HG03565 (cell line): Measurements from ENCODE around the gene KLC3.
"Not testable (repeated sequence)": the region's sequence is repeated elsewhere in the genome, so short reads cannot be mapped to it uniquely, and the experiment has no call there.

Experiments used
- ATAC-seq: cut with Tn5 transposase; IDR thresholded peaks from one replicate; pipeline ENCODE4 v1.9.1; 2021; ENCODE audit warnings: mild to moderate bottlenecking, moderate library complexity; ENCODE audit not compliant: unreplicated experiment

KLC3 gene

DNA sequence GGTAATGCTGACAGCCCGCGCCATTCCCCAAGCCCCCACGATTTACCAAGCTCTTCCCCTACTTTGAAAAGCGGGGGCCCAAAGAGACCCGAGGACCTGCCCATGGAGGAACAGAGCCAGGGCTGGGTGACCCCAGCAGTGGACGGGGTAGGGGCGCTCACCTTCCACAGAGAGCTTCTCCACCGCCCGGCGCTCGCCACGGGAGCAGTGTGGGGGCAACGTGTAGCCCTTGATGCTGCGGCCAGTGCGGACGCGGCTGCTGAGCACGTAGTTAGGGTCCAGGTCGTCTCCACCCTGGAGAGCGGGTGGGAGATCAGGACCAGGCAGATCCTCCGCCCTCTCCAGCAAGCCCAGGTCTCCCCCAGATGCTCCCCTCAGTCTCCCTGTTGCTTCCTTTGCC is 25.2 kb upstream of the KLC3 start:
- no peak for ATAC-seq

DNA sequence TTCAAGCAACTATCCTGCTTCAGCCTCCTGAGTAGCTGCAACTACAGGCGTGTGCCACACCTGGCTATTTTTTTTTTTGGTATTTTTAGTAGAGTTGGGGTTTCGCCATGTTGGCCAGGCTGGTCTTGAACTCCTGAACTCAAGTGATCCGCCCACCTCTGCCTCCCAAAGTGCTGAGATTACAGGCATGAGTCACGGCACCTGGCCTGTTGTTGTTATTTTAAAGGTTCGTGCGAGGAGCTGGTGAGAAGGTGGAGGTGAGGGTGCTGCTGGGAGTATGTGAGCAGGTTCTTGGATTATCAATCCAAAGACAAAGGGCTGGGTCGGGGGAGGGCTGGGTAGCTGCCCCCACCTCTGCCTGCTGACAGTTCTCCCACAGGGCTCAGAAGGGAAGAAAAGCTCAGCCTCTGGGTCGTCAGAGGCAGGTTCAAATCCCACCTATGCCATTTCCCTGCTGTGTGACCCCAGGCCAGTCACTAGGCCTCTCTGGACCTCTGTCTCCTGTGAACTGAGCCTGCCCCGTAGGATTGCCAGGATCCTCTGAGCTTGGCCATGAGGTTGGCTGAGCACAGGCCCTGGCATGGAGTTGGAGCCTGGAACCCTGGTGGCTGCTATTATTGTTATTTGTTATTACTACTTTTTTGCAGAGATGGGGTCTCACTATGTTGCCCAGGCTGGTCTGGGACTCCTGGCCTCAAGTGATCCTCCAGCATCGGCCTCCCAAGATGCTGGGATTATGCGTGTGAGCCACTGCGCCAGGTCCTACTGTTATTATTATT is 19.4 kb upstream of the KLC3 start:
- no peak for ATAC-seq

DNA sequence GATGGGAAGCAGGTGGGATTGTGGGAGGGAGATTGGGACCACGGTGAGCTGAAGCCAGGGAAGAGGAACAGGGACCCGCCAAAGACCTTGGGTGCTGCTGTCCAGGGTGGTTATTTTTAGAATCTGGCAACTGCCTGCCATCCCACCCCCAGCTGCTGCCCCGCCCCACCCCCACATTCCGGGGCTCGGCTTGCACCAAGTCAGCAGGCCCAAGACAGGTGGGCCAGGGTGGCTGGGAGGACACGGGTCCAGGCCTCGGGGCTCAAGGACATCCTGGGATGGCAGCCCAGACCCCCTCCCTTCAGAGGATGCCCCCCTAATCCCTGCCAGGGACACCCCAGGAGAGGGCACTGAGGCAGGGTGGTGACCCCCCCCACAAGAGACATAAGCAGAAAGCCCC is 18.7 kb upstream of the KLC3 start:
- ATAC-seq: no peak

DNA sequence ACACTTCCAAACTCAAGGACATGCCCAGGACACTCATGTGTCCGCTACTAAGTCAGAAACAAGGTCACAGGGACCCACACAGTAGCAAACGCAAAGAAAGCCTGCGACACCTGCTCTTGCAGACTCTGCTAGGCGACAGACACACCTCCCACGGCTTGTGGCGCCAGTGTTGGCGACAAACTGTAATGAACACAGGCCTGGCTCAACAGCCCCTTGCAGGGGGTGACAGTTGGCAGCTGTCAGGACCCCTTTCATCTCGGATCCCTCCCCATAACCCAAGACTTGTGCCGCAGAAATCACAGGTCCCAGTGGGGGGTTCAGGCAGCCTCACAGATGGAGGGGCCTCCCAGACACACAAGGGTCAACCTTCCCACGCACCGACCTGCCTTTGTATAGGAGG is 18.2 kb upstream of the KLC3 start:
- no peak for ATAC-seq

- ATAC-seq: no peak
Measured at GRCh38 chr19:45322744-45323281, 17.7 kb upstream of the KLC3 start, which contains the start of gene CKM. Gene CKM (minus strand): TSS chr19:45322875. CDS start chr19:45319713, 3,162 bp downstream.

- ATAC-seq: no peak
Measured at GRCh38 chr19:45323671-45324081, 16.9 kb upstream of the KLC3 start.

GRCh38 chr19:45324349-45324907 is 16.1 kb upstream of the KLC3 start:
- ATAC-seq: no peak

DNA sequence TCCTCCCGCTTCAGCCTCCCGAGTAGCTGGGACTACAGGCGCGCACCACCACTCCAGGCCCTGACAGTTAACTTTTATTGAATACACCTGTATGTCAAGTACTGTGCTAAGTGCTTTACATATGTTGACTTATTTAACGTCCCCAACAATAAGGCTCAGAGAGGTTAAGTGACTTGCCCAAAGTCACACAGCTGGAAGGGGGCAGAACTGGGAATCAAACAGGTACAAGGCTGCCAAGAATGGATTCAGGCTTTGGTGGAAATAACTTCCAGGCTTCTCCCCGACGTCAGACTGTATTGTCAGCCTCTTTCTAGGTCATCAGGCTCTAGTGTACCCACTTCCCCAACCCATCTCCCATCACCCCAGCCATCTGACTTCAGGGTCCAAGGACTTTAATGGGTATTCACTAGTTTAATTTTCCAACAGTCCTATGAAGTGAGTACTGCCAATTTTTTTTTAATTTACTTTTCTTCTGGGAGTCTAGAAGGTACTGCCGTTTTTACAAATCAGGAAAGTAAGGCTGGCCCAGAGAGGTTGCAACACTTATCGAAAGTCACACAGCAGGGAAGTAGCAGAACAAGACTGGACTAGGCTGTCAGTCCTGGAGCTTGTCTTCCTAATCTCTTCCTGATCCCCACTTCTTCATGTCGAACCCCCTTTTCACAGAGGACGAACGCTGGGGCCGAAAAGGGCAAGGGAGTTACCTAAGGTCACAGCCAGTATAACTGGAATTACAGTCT is 13.0 kb upstream of the KLC3 start:
- no peak for ATAC-seq

- ATAC-seq: no peak
Measured at GRCh38 chr19:45331411-45331810, 9.1 kb upstream of the KLC3 start.

DNA sequence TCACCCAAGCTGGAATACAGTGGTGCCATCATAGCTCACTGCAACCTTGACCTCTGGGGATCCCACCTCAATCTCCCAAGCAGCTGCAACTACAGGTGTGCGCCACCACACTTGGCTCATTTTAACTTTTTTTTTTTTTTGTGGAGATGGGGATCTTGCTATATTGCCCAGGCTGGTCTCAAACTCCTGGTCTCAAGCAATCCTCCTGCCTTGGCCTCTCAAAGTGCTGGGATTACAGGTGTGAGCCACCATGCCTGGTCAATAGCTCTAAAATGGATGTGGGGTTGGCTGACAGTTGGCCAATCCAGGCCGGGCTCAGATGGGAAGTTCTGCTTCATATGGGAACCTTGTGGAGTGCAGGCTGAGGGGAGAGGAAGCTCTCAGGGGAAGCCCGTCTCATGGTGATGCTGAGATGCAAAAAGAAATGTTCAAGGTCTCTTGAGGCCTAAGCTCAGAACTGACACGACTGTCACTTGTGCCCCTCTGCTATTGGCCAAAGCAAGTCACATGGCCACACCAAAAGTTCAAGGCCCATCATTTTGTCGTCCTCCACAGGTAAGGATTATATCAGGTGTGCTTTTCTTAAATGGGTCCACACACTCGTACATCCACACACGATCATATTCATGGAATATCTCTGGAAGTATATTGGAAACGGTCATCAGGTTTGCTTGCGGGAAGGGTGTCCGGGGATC is 6.8 kb upstream of the KLC3 start:
- no peak for ATAC-seq

DNA sequence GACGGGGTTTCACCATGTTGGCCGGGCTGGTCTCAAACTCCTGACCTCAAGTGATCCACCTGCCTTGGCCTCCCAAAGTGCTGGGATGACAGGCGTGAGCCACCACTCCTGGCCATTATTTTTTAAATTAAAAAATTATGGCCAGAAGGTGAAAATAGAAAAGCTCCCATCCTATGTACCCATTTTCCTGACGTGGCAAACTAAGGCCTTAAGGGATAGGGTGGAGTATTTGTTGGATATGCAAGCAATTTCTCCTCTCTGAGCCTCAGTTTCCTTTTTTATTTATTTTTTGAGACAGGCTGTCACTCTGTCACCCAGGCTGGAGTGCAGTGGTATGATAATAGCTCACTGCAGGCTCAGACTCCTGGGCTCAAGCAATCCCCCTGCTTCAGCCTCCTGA is 5.7 kb upstream of the KLC3 start:
- ATAC-seq: not testable (repeated sequence)

- ATAC-seq: no peak
Measured at GRCh38 chr19:45336696-45337251, 3.8 kb upstream of the KLC3 start.

DNA sequence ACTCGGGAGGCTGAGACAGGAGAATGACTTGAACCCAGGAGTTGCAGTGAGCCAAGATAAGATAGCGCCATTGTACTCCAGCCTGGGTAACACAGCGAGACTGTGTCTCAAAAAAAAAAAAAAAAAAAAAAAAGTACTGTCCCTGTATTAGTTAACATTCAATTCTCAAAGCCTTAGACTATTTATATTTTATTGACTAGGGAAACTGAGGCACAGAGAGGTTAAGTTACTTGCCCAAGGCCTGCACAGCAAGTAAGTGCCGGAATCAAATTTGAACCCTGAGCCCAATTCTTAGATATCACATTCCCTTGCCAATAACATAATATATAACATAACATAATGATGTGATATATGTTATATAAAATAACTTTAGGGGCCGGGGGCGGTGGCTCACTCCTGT is 921 bp upstream of the KLC3 start:
- ATAC-seq: no peak

DNA sequence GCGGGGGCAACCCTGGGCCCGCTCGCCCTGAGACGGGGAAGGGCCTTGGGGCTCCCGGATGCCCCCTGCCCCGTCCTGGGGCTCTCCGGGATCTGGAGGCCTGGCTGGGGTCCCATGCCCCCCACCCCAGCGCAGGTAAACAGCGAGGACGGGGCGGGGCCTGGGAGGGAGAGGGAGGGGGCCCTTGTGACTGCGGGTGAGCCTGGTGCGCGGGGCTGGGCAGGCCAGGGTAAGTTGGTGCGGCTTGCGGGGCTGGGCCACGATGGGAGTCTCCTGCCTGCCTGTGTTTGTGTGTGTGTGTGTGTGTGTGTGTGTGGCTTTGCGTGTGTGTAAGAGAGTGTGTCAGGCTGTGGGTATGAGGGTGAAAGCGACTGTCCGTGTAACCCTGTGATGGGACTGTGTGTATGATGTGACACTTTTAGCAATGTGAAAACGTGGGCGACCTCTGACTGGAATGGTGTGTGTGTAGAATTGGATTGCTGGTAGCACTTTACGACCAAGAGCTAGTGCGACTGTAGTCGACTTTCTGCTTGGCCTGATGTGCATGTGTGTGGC is 426 bp downstream of the KLC3 start:
- no peak for ATAC-seq

DNA sequence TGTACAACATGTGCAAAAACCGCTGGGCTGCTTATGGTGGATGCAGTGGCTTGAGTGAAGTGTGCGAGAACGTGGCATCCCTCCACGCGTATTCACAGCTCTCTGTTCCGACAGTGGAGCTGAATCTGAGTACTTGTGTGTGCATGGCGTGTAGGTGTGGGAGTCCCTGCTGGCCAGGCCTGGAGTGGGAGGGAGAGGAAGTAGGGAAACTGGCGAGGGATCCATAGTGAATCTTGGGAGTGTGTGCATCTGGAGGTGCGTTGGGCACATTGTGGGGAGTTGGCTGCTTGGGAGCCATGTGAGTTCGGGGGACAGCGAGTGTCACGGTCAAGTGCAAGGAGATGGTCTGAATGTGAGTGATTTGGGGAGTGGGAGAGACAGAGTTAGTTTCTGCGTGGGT is 2.4 kb downstream of the KLC3 start:
- no peak for ATAC-seq

DNA sequence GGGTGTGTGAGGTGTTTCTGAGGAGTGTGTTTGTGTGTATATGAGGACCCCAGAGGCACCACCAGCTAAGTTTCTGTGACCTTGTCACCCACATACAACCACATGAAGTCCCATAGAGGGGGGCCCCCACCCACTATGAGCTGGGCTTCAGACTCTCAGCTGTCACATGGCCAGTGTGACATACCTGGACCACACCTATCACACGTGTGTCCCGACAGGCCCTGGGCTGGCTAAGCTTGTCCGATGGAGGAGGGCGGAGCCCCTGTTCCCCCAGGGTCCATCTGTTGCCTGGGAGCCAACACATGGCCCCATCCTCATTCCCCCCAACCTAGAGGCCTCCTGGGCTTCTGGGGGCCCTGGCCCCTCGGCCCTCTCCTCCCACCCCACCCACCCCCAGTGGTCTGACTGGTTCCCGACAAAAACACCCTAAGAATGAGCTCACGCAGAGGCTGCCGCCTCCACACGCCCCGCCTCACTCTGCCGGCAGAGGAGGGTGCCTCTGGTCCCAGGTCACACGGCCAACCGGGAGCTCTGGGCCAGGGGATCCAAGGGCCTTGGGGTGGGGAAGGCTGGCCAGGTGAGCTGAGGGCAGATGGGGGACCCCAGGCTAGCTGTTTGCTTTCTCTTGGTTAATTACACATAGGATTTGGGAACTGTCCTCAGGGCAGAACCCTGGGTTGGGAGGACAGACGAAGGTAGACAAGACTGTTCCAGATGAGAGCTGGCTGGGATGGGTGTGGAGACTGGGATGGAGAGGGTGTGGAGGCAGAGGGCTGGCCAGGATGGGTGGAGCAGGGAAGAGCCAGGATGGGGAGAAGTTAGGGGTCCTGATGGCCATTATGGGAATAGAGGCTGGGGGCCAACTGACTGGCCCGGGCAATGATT is 4.3 kb downstream of the KLC3 start:
- no peak for ATAC-seq

- no peak for ATAC-seq
Measured at GRCh38 chr19:45345506-45345860, 4.9 kb downstream of the KLC3 start.

GRCh38 chr19:45346449-45346848 is 5.9 kb downstream of the KLC3 start:
- ATAC-seq: no peak

DNA sequence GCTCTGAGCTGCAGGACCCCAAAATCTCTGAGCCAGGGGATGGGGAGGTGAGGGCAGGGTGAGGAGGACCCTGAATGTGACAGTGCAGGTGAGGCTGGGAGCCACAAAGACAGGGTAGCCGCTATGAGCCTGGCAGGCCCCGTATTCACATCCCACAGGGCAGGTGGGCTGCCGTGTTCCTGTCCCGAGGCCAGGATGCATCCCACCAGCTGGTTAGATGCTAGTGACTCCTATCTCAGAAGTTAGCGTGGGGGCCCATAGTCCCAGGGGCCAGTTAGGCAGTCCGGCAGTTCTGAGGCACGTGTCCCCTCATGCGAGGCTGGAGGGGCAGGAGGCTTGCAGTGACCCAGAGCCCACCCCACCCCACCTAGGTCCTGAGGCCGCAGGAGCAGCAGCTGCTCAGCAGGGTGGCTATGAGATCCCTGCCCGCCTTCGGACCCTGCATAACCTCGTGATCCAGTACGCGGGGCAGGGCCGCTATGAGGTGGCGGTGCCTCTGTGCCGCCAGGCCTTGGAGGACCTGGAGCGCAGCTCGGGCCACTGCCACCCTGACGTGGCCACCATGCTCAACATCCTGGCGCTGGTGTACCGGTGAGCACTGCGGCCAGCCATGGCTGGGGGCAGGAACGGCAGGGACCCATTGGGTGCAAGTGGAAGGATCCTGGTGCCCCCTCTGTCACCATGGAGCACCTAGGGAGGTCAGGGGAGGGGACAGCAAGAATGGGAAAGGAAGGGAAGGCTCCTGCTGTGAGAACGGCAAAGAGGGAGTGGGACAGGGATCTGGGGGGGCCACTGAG is 7.2 kb downstream of the KLC3 start:
- no peak for ATAC-seq
